GM21723 (cell line): Measurements from ENCODE around the gene KIF2A.

ENCODE experiments used
- ATAC-seq: cut with Tn5 transposase; IDR thresholded peaks from one replicate; pipeline ENCODE4 v1.9.1; 2021; ENCODE audit warnings: mild to moderate bottlenecking, moderate library complexity; ENCODE audit not compliant: unreplicated experiment

KIF2A gene

DNA sequence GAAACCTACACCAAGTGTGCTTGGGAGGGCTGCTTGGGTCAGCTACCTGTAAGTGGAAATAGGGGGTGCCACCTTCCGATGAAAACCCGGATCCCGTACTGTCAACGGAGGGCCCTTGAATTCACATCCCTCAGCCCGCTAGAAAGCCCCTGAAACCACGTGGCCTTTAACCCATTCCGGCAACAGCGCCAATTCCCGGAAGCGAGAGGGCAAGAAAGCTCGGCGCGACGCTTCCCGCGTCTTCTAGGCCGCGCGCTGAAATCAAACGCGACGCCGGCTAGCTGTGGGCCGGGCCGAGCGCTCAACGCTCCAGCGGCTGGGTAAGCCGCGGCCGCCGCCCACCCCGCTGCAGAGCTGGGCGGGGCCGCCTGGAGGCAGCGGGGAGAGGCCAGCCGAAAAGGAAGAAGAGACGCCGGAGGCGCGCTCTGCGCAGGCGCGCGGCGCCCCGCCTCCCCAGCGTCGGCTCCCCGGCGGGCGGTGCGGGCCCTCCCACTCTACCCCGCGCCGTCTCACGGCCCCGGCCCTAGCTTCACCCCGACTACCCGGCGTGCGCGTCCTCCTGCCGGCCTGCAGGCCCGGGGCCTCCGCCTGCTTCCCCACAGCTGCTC, at the start of gene KIF2A:
TSS of gene KIF2A (plus strand) at position 492 of the 608 bp plus-strand sequence. CDS start 267 bp downstream, outside the sequence.
- ATAC-seq, result peak; percentile 91

DNA sequence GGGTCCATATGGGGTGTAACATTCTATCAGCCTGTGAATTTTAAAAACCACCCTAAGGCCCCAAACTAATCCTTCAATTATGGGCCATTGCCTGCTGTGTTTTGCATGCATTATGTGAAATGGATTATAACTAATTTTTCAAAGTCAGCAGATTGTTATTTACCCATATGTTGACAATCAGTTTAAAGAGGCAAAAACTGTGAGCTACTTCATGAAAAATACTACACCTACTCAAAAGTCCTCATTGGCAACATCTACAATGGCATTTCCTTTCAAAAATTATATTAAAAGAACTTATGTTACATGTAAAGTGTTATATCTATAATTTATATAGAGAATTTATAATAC, 49.0 kb upstream of the KIF2A start:
- no peak for ATAC-seq

DNA sequence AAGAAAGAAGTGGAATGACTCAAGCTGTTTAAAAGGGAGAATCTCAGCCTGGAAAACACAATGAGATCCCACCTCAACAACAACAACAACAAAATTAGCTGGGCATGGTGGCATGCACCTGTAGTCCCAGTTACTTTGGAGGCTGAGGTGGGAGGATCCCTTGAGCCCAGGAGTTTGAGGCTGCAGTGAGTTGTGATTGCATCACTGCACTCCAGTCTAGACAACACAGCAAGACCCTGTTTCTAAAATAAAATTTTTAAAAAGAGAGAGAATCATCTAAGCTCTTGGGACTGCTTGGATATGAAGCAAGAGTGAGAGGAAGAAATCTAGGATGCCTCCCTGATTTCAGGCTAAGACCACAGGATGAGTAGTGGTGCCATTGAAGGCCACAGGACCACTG, 47.4 kb upstream of the KIF2A start:
- no peak for ATAC-seq

DNA sequence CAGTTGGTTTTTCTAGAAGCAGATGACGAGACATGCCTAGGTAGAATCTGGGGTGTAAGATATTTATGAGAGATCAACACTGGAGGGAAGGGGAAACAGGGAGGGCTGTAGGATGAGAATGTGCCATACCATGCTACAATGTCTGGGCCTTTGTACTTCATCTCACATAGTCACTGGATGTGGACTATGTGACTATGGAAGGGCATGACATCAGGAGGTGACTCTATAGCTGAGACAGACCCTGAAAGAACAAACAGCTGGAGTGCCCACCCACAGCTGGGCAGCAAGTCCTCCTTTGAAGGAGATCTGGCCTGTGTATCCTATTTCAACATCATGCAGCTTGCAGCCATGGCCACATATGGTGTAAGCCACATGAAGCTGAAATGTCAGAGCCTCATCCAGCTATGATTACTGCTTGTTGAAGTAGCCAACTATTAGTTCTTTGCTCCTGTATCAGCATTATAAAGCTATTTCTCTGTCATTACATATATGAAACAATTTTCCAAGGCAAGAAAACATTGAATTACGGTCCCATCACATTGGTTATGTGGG, 46.2 kb upstream of the KIF2A start:
- no peak for ATAC-seq

DNA sequence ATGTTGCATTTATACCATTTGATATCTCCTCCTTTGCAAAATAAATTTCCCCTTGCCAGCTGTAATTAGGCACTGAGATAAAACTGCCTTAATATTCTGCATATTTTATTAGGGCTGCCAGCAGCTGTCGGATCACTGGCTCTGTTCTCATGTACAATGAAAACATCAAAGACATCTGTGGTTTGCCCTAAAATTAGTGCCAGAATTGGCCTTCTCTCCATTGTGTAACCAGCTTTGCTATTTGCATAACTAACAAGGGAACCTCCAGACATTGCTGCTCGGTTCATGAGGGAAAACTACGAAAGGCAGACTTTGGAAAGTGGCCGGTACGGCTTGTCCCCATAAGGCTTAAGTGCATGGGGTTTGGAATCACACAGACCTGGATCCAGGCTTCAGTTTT, 45.5 kb upstream of the KIF2A start:
- ATAC-seq, result no peak

DNA sequence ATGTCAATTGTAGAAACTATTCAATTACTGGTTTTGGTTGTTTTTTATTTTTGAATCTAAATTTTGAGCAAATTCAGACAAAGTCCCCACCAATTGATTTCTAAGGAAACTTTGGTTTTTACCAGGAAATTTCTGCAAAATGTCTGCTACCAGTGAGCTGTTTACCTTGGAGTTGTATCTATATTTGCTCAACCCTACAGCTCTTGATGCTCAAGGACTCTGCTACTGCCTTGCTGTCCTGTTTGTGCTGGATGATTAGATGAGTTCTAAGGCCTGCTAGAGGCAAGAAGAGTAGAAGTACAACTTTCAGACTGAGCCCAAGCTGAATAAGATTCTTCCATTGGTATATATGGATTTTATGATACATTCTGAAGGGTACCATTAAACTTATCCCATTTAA, 42.6 kb upstream of the KIF2A start:
- ATAC-seq, result no peak

DNA sequence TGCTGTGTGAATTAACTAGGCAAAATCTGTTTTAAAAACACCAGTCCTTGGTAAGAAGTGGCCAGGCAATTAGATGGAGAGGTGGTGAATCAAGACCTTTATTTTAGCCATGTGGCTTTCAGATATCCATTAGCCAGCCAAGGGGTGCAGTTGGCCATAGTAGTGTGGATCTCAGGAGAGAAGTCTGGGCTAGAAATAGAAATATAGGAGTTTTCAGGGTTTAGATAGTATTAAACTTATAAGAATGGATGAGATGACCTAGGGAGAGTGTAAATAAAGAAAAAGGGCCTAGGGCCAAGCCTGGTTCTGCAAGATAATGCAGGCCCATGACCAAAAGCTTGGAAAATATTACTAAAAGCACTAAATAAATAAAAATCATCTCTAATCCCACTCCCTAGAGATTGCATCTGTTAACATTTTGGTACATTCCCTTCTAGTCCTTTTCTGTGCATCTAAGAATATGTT, 40.3 kb upstream of the KIF2A start:
- no peak for ATAC-seq

DNA sequence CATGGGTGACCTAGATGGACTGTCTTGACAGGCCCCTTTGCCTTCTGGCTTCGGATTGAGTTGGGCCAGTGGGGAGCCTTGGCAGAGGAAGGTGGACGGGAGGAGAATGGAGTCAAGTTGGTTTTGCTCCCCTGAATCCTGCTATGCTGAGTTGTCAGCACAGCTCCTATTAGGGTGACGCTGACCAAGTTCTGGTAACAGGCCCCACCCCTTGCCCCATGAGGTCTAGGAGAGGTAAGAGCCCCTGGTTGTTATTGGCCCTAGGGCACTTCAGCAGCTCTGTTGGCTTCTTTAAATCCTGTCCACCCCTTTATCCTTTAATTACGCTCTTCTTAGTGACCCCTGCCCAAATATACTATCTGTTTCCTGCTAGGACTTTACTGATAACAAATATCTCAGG, 39.4 kb upstream of the KIF2A start:
- no peak for ATAC-seq

DNA sequence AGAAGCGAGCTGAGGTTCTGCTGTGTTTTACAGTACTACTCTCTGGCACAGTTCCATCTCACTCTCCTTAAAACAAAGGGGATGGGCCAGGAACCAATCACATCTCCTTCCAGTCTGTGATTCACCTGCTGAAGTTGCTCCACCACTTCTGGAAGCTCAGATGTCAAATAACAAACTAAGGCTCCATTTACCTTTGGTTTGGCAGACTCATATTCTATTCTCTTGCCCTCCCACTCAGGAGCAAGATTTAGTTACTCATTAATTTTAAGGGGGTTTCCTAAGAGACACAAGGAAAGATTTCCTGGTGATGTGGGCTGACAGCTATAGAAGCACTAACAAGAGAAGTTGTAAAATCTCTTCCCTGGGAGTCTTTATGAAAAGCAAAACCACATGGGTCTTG, 37.8 kb upstream of the KIF2A start:
- ATAC-seq, result no peak

DNA sequence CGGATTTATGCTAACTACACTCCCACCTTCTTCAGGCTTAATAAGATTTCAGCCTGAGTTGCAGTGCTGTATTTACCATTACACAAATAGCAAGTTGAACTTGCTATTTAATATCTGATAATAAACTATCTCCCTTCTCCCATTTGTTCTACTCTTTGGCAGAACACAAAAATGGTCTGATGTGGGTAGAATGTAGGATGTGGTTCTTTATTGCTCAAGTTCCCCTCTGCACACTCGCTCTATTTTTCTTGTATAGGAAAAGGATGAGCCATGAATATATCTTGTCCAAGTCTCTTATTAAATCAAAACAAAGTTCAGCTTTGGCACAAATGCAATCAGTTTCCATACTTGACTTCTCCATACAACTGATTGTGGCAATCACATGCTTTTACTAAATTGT, 37.2 kb upstream of the KIF2A start:
- no peak for ATAC-seq

DNA sequence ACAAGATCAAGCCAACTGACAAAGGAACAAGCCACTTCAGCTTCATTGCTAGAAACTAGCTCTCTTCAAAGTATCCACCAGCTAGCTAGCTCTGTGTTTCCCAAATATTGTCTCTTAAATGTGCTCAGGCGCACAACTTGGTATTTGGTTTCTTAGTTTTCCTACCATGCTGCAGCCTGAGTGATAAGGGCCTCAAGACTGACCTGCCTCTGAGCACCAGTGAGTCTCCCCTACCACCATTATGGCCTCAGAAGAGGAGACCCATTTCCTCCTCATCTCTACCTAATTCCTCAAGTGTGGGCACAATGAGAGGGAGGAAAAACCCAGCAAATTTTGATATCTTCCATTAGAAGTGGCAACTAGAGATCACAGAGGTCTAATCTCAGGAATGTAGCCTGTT, 34.6 kb upstream of the KIF2A start:
- ATAC-seq, result no peak

DNA sequence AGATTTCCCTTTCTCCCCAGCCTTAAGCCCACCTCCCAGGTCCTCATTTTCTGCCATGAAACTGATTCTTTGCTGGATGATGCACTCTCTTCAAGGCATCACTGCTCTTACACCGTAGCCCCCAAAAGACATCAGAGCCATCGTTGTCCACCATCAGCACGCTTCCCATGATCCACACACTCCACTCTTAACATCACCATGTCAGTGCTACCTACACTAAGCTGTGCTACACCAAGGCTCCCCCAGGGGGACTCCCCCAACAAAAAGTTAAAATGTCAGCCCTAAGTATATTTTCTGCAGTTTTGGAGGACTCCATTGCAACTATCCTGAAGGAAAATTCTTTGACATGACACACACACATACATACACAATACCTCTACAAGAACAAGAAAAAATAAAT, 34.1 kb upstream of the KIF2A start:
- ATAC-seq, result no peak

DNA sequence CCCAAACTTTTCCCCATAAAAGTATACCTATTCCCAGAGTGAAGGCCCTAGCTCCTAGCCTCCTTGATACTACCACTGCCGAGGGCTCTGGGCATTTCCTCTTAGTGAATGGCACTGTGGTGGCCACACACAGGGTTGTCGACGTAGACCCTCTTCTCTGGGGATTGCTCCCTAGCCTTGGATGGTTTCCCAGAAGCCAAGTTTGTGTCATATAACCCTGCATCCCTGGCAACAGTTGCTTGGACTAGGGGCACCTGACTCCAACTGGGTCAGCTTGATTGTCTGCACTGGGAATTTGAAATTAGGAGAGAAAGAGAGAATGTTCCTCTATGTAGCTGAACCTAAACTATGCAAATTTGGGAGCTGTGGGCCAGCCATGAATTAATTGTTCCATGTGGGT, 32.3 kb upstream of the KIF2A start:
- no peak for ATAC-seq

DNA sequence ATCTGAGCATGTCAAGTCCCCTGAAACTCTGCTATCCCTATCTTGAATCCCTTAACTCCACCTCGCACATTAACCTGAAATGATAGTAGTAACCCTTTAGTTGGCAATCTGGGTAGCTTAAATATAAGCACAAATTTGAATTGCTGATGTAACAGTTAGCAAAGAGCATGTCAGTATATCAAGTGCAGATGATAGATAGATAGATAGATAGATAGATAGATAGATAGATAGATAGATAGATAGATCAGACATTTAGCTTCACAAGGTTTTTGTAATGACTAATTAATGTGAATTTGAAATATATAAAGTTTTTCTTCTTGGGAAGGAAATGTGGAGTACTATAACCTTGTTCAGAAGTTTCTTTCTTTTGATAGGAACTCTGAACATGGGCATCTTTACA, 30.4 kb upstream of the KIF2A start:
- no peak for ATAC-seq

DNA sequence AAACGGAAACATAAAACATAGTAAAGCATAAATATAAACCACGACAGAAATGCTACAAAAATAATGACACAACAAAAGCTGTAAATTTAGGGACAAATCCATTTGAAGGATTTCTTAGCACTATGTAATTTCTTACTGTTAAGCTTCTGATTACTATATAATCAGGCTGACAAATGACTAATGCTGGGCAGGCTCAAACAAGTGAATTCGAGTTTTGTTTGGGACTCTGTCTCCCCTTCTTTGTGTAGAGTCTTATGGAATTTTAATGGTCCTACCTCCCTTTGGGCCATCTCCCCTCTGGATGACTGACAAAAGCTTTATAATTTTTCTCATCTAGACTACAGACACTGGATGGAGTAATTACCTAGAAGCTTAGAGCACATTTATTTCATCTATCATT, 24.6 kb upstream of the KIF2A start:
- no peak for ATAC-seq

DNA sequence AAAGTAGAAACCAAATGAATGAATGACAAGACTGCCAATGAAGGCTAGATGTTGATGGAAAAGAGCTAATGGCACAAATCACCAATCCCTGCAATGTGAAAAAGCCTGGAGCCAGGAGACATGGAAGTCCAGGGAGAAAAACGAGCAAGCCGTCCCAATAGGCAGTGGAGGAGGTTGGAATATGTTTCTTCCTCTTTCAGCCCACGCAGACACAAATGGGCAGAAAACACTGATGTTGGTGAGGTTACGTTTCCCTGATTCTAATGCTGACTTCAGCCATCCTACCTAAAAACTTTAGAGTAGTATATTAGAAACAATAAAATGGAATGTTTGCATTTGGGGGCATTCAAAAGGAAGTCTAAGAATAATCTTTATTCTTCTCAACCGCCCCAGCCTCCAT, 23.9 kb upstream of the KIF2A start:
- no peak for ATAC-seq

DNA sequence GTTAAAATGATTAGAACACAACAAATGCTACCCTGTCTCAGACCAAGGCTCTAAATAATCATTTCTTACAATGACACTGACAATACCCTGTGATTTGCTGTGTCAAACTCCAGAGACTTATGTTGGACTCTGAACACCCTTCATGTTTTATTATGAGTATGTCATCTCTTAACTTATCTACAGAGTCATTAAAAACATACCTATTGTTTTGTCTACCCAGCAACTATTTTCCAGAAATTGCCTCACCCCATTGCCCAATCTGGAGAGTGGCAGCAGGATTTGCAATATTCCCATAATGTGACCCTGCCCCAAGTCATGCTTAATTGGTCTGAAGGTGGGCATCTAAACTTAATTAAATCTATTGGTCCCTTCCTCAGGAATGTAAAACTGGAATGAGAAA, 23.0 kb upstream of the KIF2A start:
- no peak for ATAC-seq

DNA sequence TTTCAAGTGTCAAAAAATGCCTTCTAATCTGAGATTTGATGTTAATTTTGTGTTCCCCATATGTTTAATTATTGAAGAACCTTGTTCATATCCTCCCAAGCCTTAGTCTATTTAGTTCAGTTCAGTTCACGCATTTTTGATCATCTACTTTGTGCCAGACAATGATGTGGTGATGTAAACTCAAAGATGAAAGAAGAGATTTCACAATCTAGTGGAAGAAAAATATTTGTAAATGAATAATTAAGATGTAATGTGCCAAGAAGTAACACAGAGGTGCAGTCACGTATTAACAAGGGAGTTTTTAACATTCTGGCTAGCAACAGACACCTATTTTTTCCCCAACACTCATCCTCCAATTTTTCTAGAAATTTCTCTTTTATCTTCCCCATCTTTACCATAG, 22.1 kb upstream of the KIF2A start:
- ATAC-seq, result no peak

DNA sequence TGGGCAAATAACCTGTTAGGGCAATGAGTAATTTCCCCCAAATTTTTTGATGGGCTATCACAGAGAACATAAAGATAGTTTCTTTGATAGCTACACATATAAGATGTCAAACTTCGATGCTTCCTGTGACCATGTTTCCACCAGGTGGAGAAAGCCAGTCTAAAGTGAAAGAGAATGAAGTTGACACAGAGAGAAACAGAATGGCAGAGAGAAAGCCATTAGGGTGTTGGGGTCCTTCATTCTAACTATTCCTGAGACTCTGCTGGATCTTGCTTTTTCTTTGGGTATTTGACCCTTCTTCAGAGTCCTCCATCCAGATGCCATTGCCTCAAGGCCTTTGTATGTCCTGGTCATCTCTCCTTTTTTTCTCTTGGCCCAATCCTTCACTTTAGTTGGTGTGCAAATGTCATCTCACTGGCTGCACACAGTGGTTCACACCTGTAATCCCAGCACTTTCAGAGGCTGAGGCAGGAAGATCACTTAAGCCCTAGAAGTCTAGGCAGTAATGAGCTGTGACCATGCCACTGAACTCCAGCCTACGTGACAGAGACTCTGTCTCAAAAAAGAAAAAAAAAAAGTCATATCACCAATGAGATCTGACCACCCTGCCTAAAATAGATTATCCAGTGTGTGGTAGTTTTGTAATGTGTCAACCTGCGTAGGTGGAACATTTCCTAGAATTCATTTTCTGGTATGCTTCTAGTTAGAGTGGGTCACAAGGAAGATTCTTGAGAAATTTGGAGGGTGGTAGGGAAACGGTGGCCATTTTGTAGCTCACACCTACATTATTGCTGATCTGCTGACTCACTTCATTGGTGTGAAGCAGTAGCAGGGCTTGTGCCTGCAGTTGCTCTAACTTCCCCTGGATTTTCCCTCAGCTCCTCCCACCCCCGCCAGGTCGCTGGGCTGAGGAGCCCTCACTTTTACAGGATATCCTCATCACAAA, 20.8 kb upstream of the KIF2A start:
- ATAC-seq, result peak; percentile 74

DNA sequence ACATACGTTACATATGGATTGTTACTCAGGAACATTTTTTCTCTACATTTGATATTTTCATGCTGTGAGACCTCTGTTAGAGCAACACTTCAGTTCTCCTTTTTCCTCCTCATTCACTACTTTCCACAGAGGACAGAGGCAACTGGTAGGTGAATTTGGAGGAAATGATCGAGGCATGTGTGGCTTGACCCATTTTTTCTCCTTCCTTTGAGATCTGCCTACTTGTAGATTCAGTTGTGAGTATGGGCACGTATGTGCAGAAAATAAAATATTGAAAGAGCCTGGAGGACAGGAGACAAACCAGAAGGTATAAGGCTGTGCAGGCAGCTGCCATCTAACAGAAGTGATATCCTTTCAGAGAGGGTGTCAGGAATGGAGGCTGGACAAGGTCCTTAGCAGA, 19.2 kb upstream of the KIF2A start:
- no peak for ATAC-seq

DNA sequence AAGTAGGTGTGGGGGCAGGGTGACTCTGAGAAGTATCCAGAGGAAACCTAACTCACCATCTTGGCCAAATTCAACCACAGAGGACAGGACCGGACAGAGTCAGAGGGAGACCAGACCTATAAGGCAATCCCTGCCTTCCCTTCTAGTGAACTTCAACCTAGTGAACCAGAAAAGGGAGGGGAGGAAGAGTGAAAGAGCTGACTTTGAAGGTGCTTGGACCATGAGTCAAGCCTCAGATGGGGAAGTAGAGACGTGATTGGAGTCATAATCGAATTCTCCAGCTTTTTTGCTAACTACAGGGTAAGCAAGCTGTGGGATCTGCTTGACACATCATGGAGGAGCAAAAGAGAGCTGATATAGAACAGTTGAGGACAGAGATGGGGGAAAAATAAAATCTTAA, 18.8 kb upstream of the KIF2A start:
- ATAC-seq, result no peak

DNA sequence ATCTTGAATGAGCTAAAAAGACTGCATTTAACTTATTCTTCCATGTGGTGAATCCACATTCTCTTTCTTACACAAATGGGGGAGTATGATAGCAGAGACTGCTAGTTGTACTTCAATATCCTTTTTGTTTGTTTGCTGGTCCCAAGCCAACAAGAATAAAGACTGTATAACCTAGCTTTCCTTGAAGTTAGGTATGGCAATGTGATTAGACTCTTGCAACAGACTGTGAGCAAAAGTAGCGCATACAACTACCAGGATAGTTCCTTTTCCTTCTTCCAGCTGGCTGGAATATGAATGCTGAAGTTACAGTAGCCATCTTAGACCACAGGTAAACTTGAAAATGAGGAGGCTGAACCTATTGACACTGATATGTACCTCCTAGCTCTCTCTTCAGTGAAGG, 17.9 kb upstream of the KIF2A start:
- ATAC-seq, result no peak
